Right ventricle myocardium inferior (tissue), 1 donor: ENCODE results near the gene KIRREL1. TPM values are rescaled to one million over a fixed set of nuclear protein-coding genes. Genes with fewer than 3 reads are reported as not detected.
A peak's percentile ranks its signal among the peaks of the same experiment; 100 is the strongest.

Experiments used
- ATAC-seq: fragments of 200-7000 bp; cut with Tn5 transposase; one replicate; pipeline ENCODE4 v1.9.1; 2020; ENCODE audit warnings: mild to moderate bottlenecking, moderate library complexity
- DNase-seq: peaks from one replicate; pipeline ENCODE4 v3.0.0; 2021; ENCODE audit errors: missing footprints
- intact Hi-C: fragments of 100-400 bp; cut with DNase I; formaldehyde crosslinking; loops from one replicate; pipeline ENCODE4 v1.11.0; 2022
- total RNA-seq: library from RNA; stranded (reverse); fragmentation: NEBNext Ultra II Directional; extraction: Animal tissue kit (Norgen Biotek cat#: 25700); gene quantifications from one replicate; pipeline ENCODE4 v1.2.1, GENCODE V29; 2021
- donor health status: DM: no; HTN: yes; CAD: no; lungs with severe emphysema.

KIRREL1 gene
- total RNA-seq, 1 donor from 2014 or later: 11.3 TPM

DNA sequence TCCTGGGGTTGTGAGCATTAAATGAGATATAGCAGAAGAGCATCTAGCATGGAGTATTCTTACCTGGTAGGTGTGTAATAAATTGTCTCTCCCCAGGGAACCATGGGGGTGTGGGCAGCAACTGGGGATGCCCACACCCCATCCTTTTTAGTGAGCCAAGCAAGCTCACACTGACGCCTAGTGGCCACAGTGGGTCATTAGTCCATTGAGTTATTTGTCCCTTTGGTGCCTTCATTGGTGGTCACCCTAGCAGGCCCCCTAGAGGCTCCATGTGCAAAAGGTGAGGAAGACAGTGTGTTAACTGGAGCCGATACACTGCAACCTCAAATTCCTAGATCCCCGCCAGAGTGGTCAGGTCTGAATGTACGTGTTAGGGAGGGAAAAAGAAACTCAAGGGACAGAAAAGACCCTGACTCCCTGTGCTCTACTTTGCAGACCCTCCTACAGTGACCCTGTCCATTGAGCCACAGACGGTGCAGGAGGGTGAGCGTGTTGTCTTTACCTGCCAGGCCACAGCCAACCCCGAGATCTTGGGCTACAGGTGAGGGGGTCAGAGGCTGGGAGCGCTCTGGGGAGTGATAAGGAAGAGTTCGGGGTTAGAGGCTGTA, 94.0 kb downstream of the KIRREL1 start:
- peak; percentile 40 for ATAC-seq

DNA sequence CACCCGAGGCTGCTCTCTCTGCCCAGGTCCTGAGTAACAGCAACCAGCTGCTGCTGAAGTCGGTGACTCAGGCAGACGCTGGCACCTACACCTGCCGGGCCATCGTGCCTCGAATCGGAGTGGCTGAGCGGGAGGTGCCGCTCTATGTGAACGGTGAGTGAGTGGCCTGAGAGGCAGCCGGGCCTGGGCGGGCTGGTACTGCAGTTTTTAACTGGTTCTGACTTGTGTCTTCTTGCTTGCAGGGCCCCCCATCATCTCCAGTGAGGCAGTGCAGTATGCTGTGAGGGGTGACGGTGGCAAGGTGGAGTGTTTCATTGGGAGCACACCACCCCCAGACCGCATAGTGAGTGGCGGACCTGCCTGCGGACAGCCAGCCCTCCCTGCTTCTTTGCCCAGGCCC, 96.0 kb downstream of the KIRREL1 start:
- ATAC-seq: no peak
- DNase-seq: no peak
- intact Hi-C loops: loop anchor here (5.0 kb wide), 2 partner anchors 52 to 127 kb away; no protein-coding TSS in a partner anchor

More for the DNA sequence above, 94.0 kb downstream of the KIRREL1 start:
- intact Hi-C loops: loop anchor here (1.0 to 5.0 kb wide), 3 partner anchors 50 to 125 kb away; no protein-coding TSS in a partner anchor
- DNase-seq: no peak

DNA sequence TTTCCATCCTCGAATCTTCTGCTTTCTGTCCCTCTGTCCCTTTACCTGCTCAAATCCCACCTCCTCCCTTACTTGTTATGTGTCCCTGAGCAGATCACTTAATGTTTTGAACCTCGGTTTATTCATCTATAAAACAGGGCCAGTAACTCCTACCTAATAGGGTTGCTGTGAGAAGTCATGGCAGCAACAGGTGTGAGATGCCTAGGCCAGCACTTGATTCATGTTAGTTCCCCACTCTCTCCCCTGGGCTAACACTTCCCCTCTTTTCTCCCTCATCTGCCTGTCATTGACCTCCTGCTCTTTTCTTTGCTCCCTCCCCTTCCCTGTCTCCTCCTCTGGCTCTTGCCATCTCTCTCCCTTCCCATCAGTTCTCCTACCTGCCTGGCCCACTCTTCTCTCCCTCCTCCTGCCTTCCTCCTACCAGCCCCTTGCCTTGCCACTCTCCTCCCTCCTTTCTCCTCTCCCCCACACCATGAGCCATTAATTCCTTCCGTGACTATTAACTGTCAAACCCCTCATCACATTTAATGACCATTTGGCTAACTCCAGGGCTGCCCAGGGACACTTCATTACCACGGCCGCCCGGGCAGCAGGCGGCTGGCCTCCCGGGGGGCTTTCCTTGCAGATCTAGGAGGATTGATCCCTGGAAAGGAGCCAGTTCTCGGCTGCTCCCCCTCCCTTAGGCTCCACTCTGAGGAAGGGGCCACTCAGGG, 96.6 kb downstream of the KIRREL1 start:
- ATAC-seq (no peak), DNase-seq (no peak)
- intact Hi-C loops: loop anchor here (5.0 kb wide), 2 partner anchors 53 to 128 kb away; no protein-coding TSS in a partner anchor

DNA sequence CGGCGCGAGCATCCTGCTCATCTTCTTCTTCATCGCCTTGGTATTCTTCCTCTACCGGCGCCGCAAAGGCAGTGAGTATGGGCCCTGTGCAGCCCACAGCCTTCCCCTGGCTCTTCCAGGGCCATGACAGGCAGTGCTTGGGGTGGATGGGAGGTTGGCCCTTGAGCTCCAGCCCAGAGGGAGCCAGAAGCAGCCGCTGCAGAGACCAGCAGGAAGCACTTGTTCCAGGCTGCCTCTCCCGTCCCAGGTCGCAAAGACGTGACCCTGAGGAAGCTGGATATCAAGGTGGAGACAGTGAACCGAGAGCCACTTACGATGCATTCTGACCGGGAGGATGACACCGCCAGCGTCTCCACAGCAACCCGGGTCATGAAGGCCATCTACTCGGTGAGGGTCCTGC, 99.9 kb downstream of the KIRREL1 start:
- intact Hi-C loops: no loop called here
- DNase-seq (no peak), ATAC-seq (no peak)

DNA sequence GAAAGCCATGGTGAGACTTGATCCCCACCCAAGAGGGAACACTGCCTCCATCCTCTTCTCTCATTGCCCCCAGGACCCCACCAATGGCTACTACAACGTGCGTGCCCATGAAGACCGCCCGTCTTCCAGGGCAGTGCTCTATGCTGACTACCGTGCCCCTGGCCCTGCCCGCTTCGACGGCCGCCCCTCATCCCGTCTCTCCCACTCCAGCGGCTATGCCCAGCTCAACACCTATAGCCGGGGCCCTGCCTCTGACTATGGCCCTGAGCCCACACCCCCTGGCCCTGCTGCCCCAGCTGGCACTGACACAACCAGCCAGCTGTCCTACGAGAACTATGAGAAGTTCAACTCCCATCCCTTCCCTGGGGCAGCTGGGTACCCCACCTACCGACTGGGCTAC, 101.1 kb downstream of the KIRREL1 start:
- ATAC-seq (no peak), DNase-seq (no peak)
- intact Hi-C loops: no loop called here

DNA sequence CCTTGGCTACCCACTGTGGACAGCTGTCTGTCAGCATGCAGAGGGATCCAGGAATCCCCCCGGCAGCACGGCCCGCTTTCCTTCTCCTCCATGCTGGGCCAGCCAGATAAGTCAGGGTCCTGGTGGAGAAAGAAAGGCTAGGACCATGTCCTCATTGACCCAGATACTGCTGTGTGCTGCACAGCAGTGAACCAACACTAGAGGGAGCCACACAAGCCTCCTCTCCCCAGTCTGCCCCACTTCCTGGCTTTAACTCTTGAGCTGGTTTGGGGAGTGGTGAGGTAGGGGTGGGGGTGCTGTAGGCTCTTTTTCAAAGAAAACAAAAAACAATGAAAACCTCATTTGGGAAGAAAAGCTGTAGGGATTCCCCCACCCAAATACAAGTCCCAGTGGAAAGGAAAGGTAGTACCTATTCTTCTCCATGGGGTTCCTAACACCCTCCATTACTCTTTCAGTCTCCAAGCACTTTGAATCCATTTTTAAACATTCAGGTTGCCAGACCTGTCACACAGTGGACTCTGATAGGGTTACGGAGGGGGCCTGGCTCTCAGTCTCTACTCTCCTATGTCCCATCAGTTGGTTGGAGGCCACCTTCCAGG, 102.4 kb downstream of the KIRREL1 start:
- intact Hi-C loops: no loop called here
- no peak for DNase-seq
- no peak for ATAC-seq

DNA sequence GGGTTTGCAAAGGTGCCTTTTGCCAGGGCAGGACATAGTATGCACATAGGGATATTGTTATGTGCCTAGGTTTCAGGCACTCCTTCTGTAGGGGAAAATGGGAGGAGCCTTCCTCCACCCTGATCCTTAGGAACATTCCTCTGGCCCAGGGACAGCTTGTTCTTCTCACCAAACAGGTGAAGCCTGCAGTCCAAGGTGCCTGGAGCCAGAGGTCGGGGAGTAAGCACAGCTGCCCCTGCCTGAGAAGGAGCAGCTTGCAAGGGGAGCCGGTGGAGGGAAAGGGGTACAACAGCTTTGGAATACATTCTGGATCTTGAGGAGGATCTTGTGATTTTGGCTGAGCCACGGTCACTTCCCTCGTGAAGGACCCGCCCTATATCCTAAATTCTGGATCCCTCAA, 104.8 kb downstream of the KIRREL1 start:
- intact Hi-C loops: no loop called here
- DNase-seq (no peak), ATAC-seq (no peak)

DNA sequence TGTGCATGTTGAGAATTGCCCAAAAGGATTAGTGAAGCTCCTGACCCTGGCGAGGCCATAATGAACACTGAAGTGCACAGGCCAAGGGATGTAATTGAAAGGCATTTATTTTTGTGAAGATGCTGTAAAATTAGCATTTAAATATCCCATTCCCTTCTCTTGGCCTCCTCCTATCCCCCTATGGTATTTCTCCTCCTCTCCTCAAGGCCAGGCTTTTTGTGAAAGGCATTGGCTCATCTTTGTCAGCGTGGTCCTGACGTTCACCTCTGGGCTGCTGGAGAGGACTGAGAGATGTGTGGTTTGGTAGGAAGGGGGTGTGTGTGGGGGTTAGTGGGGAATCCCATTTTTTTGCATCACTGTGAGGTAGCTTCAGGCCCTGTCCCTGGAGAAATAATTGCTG, 105.7 kb downstream of the KIRREL1 start:
- ATAC-seq: no peak
- DNase-seq: no peak
- intact Hi-C loops: no loop called here

DNA sequence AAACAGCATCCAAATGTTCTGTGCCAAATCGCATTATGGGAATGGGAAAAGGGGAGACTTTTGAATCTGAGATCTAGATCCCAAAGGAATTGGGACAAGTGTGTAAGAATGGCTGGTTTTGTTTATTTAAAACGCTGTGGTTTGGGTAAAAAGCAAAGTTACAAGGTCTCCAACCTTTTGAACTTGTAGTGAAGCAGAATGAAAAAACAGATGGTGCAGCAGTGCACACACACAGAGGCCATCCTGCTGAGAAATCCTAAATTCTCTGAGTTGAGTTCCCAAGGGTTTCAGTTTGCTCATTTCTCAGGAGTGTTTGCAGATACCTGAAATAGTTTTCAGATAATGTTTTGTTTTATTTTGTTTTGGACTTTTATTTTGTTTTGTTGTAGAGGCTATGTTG, 107.1 kb downstream of the KIRREL1 start:
- ATAC-seq (no peak), DNase-seq (no peak)
- intact Hi-C loops: no loop called here

DNA sequence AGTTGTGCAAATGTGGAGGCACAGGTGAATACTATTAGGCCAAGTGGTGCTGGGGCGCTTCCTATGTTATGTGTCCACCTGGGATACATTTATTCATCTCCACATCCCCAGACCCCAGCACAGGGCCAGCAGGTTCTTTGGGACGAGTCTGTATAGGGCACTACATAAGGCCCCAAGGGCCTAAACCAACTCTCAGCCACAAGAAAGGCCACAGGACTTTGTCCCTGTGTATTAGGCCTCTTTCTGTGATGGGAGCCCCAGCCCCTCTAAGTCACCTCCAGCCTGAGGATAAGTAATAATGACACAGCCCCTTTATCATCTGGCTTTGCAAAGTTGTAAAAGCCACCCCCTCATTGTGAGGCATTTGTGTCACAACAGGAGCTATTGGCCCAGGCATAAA, 108.0 kb downstream of the KIRREL1 start:
- DNase-seq (no peak), ATAC-seq (no peak)
- intact Hi-C loops: no loop called here

DNA sequence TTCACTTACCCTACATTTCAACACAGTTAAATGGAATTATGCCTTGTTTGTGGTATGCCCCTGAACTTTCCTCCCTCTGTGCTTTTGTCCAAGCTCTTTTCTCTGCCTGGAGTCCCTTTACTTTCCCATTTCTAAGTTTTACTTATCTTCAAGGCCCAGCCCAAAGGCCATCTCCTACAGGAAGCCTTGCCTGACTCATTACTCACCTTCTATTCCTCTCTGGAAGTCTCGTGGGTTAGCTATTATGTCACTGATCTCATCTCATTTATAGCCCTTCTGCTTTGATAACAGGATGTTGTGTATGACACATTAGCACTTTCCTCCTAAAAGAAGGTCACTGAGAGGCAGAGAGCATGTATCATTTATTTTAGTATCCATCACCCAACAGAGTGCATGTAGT, 108.5 kb downstream of the KIRREL1 start:
- intact Hi-C loops: no loop called here
- DNase-seq (no peak), ATAC-seq (no peak)

DNA sequence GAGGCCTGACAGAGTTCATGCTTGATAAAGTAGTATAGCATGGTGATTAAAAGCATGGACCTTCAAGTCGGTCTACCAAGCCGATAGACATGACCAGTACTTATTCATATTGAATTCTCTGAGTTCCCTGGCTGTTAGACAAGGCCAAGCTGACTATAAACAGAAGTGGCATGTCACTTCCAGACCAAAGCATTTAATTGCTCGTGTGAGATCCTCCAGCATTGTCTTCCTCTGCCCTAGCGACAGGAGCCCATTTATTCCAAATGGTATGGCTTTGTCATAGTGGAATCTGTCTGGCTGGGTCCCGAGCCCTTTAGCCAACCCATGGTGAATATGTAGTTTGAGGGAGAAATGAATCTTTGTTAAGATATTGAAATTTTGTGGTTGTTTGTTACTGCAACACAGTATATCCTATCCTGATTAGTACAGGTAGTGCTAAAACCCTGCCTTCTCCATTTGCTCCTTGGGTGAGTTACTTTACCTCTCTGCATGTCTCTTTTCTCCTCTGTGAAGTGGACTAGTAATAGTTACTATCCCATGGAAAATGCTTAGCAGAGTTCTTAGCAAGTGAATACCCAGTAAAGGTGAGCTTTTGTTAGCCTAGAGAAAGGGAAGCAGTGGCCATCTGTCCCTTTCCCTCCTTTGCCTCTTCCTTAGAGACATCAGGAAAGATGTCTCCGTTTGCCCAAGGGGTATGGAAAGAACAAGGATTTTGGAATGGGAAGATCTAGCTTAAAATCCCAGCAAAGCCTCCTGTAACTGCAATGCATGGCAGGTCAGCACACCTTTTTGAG, 109.6 kb downstream of the KIRREL1 start:
- intact Hi-C loops: no loop called here
- ATAC-seq (no peak), DNase-seq (no peak)

DNA sequence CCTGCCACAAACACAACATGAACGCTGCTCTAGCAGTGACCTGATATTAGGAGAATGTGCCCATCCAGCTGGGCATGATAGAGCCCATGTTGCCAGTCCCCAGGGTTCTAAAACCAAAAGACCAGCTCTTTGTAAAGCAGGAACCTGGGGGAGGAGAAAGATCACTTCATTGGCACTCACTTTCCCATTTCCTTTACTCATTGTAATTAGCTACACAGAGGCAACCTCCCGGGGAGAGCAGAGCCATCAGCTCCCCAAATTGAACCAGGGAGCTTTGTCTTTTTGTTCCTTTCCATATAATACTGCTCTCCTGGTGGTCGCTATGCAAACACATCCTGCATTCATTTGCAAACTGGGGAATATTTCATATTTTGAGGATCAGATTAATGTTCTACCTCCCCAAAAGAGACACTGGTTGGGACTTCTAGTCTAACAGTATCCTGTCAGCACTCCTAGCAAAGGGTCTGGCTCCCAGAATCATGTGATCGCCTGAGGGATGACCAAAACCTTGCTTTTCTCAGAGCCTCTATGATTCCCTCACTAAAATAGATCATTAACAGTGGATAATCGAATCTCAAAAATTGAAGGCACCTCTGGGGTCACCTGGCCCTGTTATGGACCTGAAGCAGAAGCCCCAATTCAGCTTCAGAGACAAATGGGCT, 110.5 kb downstream of the KIRREL1 start:
- ATAC-seq (no peak), DNase-seq (no peak)
- intact Hi-C loops: no loop called here

DNA sequence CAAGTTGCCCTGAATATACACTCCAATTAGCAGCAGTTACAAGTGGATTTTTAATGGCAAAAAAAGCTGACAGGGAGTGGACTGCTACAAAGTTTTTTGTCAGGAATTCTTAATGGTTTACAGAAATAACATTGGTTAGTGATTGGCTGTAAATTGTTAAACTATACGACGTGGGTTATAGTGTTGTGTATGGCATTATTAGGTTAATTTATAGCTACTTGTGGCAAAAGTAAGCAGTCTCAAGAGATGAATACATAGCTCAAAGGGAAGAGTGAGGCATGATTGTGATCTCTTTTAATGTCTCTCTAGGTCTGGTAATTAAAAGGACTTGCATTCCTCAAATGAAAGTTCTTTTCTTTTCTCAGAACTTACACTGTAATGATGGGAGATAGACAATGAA, 111.4 kb downstream of the KIRREL1 start:
- intact Hi-C loops: no loop called here
- no peak for ATAC-seq
- DNase-seq: no peak

DNA sequence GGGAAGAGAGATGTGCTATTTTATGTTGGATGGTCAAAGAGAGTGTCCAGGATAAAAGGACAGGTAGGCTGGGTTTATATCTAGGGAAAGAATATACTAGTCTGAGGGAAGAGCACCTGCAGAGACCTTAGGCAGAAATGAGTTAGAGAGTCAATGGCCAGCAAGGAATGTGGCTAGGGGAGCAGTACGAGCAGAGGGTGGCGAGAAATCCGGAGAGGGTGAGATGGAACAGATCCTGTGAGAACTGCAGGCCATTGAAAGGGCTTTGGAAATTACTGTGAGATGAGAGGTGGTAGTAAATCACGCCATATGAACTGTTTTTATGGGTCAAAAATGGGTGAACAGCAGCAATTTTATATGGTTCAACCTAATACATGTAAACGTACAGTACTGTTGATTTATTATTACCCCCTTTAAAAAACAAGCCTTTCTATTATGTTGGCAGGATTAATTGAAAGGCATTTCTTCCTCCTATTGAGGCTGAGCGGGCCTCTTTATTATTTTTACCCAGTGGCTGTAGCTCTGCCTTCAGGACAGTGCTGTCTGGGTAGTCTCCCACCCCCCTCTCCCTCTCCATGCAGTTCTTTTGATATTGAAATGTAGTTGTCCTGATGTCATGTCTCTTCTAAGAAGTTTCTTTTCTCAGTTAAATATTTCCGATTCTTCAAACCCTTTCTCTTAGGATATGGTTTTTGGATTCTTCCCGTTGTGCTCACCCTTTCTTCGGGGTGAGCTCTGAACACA, 112.1 kb downstream of the KIRREL1 start:
- no peak for DNase-seq
- ATAC-seq: no peak
- intact Hi-C loops: no loop called here

DNA sequence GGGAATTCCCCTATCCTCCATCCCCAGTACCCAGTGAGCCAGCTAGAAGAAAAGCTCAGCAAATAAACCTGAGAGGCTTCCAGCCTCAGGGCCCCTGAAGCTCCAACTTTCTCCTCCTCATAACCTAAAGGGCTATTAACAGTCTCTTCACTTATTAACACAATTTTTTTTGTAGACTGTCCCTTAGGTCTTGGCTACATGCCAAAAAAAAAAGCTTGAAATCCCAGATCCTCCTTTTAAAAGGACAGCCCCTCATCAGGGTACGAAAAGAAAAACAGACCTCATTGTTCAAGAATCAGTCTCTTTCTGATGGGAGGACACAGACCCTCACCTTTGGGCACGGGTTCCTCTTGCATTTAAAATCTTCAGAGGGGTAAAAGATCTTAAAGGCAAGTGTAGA, 114.5 kb downstream of the KIRREL1 start:
- DNase-seq (no peak), ATAC-seq (no peak)
- intact Hi-C loops: no loop called here

DNA sequence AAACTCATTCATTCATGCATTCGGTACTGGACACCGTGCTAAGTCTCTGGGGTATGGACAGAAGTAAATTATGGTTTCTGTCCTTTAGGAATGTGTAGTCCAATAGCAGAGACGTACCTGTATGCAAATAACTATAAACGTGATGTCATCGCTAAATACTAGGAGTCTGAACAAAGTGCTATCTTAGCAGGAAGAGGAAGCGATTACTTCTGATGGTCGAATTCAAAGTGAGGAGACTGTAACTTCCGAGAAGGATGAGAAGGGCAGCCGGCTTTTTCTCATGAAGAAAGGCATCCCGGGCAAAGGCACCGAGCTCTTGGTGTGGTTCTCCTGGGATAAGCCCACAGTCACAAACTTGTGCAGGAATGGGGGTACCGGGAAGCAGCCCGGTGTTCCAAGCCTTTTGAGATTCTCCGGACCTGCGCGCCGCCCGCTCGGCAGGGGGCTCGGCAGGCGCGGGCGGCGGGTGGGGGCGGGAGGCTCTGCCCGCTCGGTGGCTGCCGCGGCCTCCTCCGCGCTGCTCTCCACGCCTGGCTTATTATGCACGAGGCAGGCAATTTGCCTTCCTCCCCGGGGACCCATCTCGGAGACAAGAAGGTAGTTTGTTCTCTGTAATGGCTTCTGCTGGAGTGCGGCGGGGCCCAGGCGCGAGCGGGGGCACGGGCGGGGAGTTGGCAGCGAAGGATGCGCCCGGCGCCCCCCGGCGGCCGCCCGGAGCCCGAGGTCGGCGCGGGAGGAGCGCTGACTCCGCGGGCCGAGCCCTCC, 119.7 kb downstream of the KIRREL1 start:
- intact Hi-C loops: no loop called here
- peak; percentile 70 for ATAC-seq

DNA sequence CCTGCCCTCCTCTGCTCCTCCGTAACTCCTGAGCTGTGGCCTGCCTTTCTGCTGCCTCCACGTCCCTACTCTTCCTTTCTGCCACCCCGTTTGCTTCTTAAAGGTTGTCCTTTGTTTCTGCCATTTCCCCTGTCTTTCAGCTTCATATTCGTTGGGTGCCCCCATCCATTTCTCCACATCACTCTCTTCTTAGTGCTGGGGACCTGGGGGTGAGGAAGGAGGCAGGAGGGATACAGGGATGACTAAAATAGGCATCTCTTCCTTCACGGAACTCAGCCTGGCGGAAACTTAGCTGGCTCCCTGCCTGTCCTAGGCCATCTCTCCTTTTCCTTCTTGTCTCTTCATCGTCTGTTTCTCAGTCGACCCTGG, 120.3 kb downstream of the KIRREL1 start:
- no peak for ATAC-seq
- intact Hi-C loops: no loop called here
- no peak for DNase-seq

More for the DNA sequence above, 119.7 kb downstream of the KIRREL1 start:
- DNase-seq: no peak
